ENCODE measurements around the gene TUBB2A.
"Not testable (repeated sequence)": the region's sequence is repeated elsewhere in the genome, so short reads cannot be mapped to it uniquely, and the experiment has no call there.

DNA sequence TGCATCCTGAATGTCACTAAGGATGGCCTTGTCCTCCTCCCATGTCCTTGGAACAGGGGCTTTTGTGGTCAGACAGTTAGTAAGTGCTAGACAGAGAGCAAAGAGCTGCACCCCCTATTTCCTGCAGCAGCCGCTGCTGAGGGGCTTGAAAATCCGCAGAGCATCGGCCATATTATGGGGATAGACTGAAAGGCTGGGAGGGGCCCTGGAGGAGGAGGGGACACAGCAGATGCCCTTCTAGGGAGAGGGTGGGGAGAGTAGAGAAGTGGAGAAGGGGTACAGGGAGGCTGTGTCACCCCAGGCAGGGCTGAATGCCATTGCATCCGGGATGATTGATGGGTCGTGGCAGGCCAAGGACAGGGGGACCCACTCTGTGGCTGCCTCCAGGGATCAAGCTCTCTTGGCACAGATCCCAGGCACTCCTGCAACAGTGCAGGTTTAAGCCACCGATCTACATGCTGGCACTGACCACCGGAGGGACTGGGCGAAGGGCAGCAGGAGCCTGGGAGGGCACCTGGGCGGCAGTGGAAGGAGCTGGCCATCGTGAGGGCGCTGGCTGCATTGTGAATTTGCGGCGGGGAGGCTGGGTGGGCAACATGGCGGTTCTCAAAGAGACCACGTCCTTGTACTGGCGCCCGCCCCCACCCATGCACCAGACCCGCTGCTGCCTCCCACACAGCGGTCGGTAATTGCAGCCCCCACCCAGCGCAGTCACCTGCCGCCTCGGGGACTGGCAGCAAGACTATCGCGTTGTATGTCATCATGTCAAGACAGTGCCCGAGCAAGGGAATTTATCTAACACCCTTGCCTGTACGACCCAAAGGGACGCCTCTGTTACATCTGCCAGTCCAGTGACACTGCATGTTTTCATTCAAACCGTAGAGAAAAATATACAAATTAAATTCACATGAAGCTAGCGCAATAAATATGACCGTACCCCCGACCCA, 887 bp downstream of the TUBB2A start:
- TF ChIP-seq ZNF644 (CRISPR knock-in tag; IDR thresholded peaks at IDR 0.05; ENCODE audit: low read depth); JUND (CRISPR knock-in tag; IDR thresholded peaks at IDR 0.05); POLR2AphosphoS5 (IDR thresholded peaks at IDR 0.05; ENCODE audit: low read depth, low read length); POLR2A (IDR thresholded peaks at IDR 0.05; ENCODE audit: insufficient read depth in 1 of 2, low read depth in 2 of 2, low read length in 2 of 2); NFE2L1 (CRISPR knock-in tag; IDR thresholded peaks at IDR 0.05; ENCODE audit: borderline replicate concordance); KLF16 (CRISPR knock-in tag; IDR thresholded peaks at IDR 0.05): not testable (repeated sequence)

Data from HepG2 (cell line).